Ascending aorta (tissue), 2 donors: ENCODE data around the gene ZNF658. TPM values are rescaled to one million over a fixed set of nuclear protein-coding genes. Genes with fewer than 3 reads are reported as not detected.
"Not testable (repeated sequence)": the region's sequence is repeated elsewhere in the genome, so short reads cannot be mapped to it uniquely, and the experiment has no call there.

Experiments
- DNase-seq, 2 donors: peaks; one replicate each; pipeline ENCODE4 v3.0.0-alpha.2; 2019; ENCODE audit warnings: low spot score in 2 of 2
- H3K27ac ChIP-seq, 2 donors: fragments of 200-600 bp; sonication (generic); one replicate each; pipeline ENCODE4 v1.5.1; 2016 to 2017; ENCODE audit warnings: mild to moderate bottlenecking in 1 of 2
- H3K27me3 ChIP-seq: fragments of 200-600 bp; sonication (generic); one replicate; pipeline ENCODE4 v1.5.1; 2017
- H3K36me3 ChIP-seq, 2 donors: fragments of 200-600 bp; sonication (generic); one replicate each; pipeline ENCODE4 v1.5.1; 2016
- H3K4me1 ChIP-seq, 2 donors: fragments of 200-600 bp; sonication (generic); one replicate each; pipeline ENCODE4 v1.5.1; 2016 to 2017; ENCODE audit warnings: mild to moderate bottlenecking in 1 of 2
- H3K4me3 ChIP-seq, 2 donors: fragments of 200-600 bp; sonication (generic); one replicate each; pipeline ENCODE4 v1.5.1; 2016 to 2017; ENCODE audit warnings: mild to moderate bottlenecking in 1 of 2
- H3K9me3 ChIP-seq, 2 donors: fragments of 200-600 bp; sonication (generic); one replicate each; pipeline ENCODE4 v1.5.1; 2016
- intact Hi-C: fragments of 100-400 bp; cut with DNase I; formaldehyde crosslinking; loops from one replicate; pipeline ENCODE4 v1.15.1; 2023
- total RNA-seq: library from RNA; depleted of rRNA; stranded (reverse); fragments of >200 nt; gene quantifications from one replicate; pipeline ENCODE4 v1.1.0, GENCODE V29; 2016

The ZNF658 gene
- total RNA-seq, 1 donor from 2014 or later, result not detected

- not testable (repeated sequence) for H3K27ac ChIP-seq
These were observed 42.1 kb downstream of the ZNF658 start for GRCh38 chr9:66942400-66943155.

GRCh38 chr9:66952576-66952975, 52.1 kb downstream of the ZNF658 start:
- H3K4me1 ChIP-seq, DNase-seq, H3K4me3 ChIP-seq, H3K36me3 ChIP-seq, H3K9me3 ChIP-seq, H3K27ac ChIP-seq, H3K27me3 ChIP-seq, intact Hi-C loops: not testable (repeated sequence)

More at GRCh38 chr9:66942400-66943155, 42.1 kb downstream of the ZNF658 start:
- H3K36me3 ChIP-seq, H3K4me1 ChIP-seq, intact Hi-C loops, DNase-seq, H3K9me3 ChIP-seq, H3K27me3 ChIP-seq, H3K4me3 ChIP-seq: not testable (repeated sequence)

Other genes starting within 250 kb of the ZNF658 start
- gene SPATA31A3, start 91.8 kb downstream of the ZNF658 start, total RNA-seq, result not detected